GM13976 (cell line): ENCODE measurements around the gene NXPH2.

Experiments used
- DNase-seq: peaks from one replicate; pipeline ENCODE4 v3.0.0; 2012; ENCODE audit warnings: low spot score
- in situ Hi-C: fragments of 300-500 bp; cut with MboI; formaldehyde crosslinking; loops from one replicate; pipeline ENCODE4 v1.12.0; 2022; ENCODE audit warnings: low sequenced_read_pairs, mixed read lengths, inconsistent platforms; ENCODE audit not compliant: unreplicated experiment
- TF ChIP-seq, protein P1 (sequence below): IDR thresholded peaks from 2 replicates; pipeline ENCODE4 v1.5.1; 2012; ENCODE audit warnings: borderline replicate concordance, mild to moderate bottlenecking; ENCODE audit not compliant: insufficient read depth; ENCODE audit errors: extremely low read depth, missing control alignments, control extremely low read depth

NXPH2 gene

DNA sequence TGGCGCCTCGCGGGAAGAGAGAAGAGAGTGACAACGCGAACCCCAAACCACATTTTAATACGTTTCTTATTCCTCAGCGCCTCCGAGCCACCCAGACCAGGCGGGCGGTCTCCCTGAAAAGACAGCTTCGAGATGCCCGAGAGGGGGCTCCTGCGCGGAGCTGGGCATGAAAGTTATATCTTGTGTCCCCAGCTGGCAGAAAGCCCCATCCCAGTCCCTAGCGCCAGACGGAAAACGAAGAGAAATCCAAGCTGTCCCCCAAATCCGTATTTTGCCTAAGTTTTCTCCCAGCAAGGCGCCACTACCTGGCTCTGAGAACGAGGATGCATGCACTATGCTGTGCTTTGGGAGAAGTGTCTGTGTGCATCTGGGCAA, 797 bp downstream of the NXPH2 start:
- in situ Hi-C loops, result no loop called here
- TF ChIP-seq, protein P1, sequence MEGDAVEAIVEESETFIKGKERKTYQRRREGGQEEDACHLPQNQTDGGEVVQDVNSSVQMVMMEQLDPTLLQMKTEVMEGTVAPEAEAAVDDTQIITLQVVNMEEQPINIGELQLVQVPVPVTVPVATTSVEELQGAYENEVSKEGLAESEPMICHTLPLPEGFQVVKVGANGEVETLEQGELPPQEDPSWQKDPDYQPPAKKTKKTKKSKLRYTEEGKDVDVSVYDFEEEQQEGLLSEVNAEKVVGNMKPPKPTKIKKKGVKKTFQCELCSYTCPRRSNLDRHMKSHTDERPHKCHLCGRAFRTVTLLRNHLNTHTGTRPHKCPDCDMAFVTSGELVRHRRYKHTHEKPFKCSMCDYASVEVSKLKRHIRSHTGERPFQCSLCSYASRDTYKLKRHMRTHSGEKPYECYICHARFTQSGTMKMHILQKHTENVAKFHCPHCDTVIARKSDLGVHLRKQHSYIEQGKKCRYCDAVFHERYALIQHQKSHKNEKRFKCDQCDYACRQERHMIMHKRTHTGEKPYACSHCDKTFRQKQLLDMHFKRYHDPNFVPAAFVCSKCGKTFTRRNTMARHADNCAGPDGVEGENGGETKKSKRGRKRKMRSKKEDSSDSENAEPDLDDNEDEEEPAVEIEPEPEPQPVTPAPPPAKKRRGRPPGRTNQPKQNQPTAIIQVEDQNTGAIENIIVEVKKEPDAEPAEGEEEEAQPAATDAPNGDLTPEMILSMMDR, result no peak
- peak; percentile 9 for DNase-seq

DNA sequence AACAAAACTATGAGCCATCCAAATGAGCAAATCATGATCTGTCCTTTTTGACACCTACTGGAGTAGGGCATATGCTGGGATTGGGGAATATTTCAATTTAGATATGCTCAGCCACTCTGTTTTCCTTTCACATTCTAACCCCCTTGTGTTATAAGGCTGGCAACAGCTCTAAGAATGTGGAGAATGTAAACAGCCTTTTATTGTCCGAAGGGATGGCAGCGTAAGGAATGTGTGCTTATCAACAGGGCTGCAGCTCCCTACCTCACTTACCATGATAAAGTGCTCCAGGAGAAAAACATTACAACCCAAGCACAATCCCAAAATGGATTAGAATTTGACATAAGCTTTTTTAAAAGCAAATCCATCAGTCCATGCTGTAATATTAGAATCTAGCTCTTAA, 2.2 kb downstream of the NXPH2 start:
- in situ Hi-C loops, result no loop called here
- TF ChIP-seq, protein P1, result no peak
- DNase-seq, result no peak

DNA sequence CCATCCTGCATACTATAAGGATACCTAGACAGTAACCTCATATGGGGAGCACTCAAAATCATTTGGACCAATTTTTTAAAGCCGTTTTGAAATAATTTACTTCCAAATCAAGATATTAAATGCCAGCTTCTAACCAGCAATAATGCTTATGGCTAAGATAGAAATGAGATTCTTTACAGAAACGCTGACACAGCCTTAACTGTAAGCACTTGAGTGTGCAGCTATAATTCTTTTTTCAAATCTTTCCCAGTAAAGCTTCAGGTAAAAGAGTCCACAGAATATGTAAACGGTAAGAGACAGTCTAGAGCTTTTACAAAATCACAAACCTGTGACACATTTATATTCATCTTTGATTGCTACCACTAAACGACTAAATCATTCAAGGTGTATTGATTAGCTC, 4.5 kb downstream of the NXPH2 start:
- TF ChIP-seq, protein P1, result no peak
- in situ Hi-C loops, result no loop called here

DNA sequence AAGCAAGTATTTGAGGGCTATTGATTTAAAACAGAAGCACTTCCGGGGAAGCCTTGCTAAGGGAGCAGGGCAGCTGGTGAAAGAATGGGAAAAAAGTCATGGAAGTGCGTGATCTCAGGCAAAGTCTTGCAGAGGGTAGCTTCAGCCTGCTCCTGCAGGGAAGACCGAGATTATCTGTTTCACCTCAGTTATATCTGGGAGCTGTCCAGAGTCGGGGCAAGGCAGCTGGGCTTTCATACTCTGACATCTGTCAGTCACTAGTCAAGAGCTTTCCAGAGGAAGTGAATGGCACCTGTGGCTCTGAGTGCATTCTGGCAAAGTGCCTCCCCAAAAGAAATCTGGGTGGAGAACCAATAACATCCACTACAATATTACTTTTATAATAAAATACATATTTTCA, 8.7 kb downstream of the NXPH2 start:
- DNase-seq, result no peak
- TF ChIP-seq, protein P1, result no peak
- in situ Hi-C loops, result no loop called here

More for the DNA sequence above, 4.5 kb downstream of the NXPH2 start:
- DNase-seq, result no peak

DNA sequence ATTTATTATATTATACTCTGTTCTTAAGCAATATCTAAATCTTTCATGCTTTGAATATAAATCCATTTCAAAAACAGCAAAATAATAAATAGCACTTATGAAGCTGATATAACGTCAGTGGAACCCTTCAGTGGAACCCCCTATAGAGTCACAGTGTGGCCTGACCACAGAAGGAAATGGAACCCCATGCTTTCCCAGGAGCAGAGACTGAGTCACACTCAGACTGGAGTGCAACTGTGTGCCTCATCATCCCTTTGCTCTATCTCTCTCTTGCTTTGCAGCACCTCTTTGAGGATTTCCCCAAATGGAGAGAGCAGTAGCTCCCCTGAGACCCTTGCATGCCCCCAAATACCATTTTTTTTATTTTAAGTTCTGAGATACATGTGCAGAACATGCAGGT, 13.1 kb downstream of the NXPH2 start:
- TF ChIP-seq, protein P1, result no peak
- DNase-seq, result no peak
- in situ Hi-C loops, result no loop called here

GRCh38 chr2:138766464-138766863, 13.7 kb downstream of the NXPH2 start:
- no peak for DNase-seq
- in situ Hi-C loops, result no loop called here
- TF ChIP-seq, protein P1, result no peak

- TF ChIP-seq, protein P1, result no peak
- in situ Hi-C loops, result no loop called here
- DNase-seq, result no peak
Observed at GRCh38 chr2:138763971-138764370, 16.2 kb downstream of the NXPH2 start.
